EL (cell line): ENCODE results near the gene IGF2BP3.

Experiments
- DNase-seq: peaks from one replicate; pipeline ENCODE4 v3.0.0-alpha.2; 2016

The IGF2BP3 gene

GRCh38 chr7:23471106-23471859, 992 bp upstream of the IGF2BP3 start:
- peak; percentile 73 for DNase-seq

GRCh38 chr7:23469961-23470250, 385 bp downstream of the IGF2BP3 start:
- no peak for DNase-seq

GRCh38 chr7:23469150-23469960, 936 bp downstream of the IGF2BP3 start:
- peak; percentile 35 for DNase-seq

- peak; percentile 29 for DNase-seq
These were observed 1.7 kb downstream of the IGF2BP3 start for GRCh38 chr7:23468526-23469149.

- peak; percentile 67 for DNase-seq
These were observed 2.3 kb downstream of the IGF2BP3 start for GRCh38 chr7:23467806-23468525.

- no peak for DNase-seq
These were observed 2.9 kb downstream of the IGF2BP3 start for GRCh38 chr7:23467291-23467805.

GRCh38 chr7:23462846-23463245, 7.4 kb downstream of the IGF2BP3 start:
- peak; percentile 52 for DNase-seq

- peak; percentile 18 for DNase-seq
These were observed 12.2 kb downstream of the IGF2BP3 start for GRCh38 chr7:23458044-23458443.

- no peak for DNase-seq
These were observed 14.2 kb downstream of the IGF2BP3 start for GRCh38 chr7:23456093-23456492.

- no peak for DNase-seq
These were observed 15.3 kb downstream of the IGF2BP3 start for GRCh38 chr7:23454881-23455526.

- DNase-seq, result no peak
These were observed 19.8 kb downstream of the IGF2BP3 start for GRCh38 chr7:23450518-23450917.

- DNase-seq, result no peak
These were observed 20.4 kb downstream of the IGF2BP3 start for GRCh38 chr7:23449941-23450340.

GRCh38 chr7:23445326-23445725, 25.0 kb downstream of the IGF2BP3 start:
- DNase-seq, result no peak

- no peak for DNase-seq
These were observed 26.3 kb downstream of the IGF2BP3 start for GRCh38 chr7:23443974-23444373.

- no peak for DNase-seq
These were observed 32.1 kb downstream of the IGF2BP3 start for GRCh38 chr7:23438171-23438570.

- no peak for DNase-seq
These were observed 36.0 kb downstream of the IGF2BP3 start for GRCh38 chr7:23434147-23434917.

- peak; percentile 19 for DNase-seq
These were observed 38.5 kb downstream of the IGF2BP3 start for GRCh38 chr7:23431702-23432199.

- no peak for DNase-seq
These were observed 39.4 kb downstream of the IGF2BP3 start for GRCh38 chr7:23430893-23431259.

GRCh38 chr7:23426876-23427275, 43.4 kb downstream of the IGF2BP3 start:
- DNase-seq, result no peak

- no peak for DNase-seq
These were observed 47.4 kb downstream of the IGF2BP3 start for GRCh38 chr7:23422909-23423308.

GRCh38 chr7:23422384-23422783, 47.9 kb downstream of the IGF2BP3 start:
- DNase-seq, result no peak

- no peak for DNase-seq
These were observed 50.4 kb downstream of the IGF2BP3 start for GRCh38 chr7:23419845-23420244.
